BJ (cell line): Measurements from ENCODE around the gene DERA. TPM values are rescaled to one million over a fixed set of nuclear protein-coding genes. Genes with fewer than 3 reads are reported as not detected.
"Not testable (repeated sequence)": the region's sequence is repeated elsewhere in the genome, so short reads cannot be mapped to it uniquely, and the experiment has no call there.

Experiments used
- CTCF ChIA-PET: fragments of 350-600 bp; formaldehyde crosslinking; extraction: SDS; loops from one replicate; lab custom pipeline; 2021; ENCODE audit warnings: antibody characterized with exemption, inconsistent platforms; lab: Yijun Ruan, JAX
- POLR2A ChIA-PET: fragments of 300-600 bp; sonication (Branson Sonifier 250); formaldehyde crosslinking; extraction: SDS; loops from one replicate; lab custom pipeline; 2021; ENCODE audit warnings: antibody characterized with exemption; lab: Charles Lee
- DNase-seq: peaks from one replicate; pipeline ENCODE4 v3.0.0-alpha.2; 2011; ENCODE audit warnings: low read depth
- H3K27me3 ChIP-seq: 2 replicates; pipeline ENCODE4 v1.6.0; 2011; ENCODE audit warnings: low read length; ENCODE audit not compliant: control insufficient read depth, insufficient read depth
- H3K36me3 ChIP-seq: 2 replicates; pipeline ENCODE4 v1.5.1; 2011; ENCODE audit warnings: low read length; ENCODE audit not compliant: control insufficient read depth, insufficient read depth
- H3K4me3 ChIP-seq: 2 replicates; pipeline ENCODE4 v1.5.1; 2011; ENCODE audit warnings: low read depth, mild to moderate bottlenecking, control low read depth, low read length
- polyA plus RNA-seq: library from polyadenylated mRNA; depleted of rRNA; stranded (reverse); fragments of >200 nt; gene quantifications from 2 replicates; pipeline ENCODE4 v1.2.3, GENCODE V29; 2011
- TF ChIP-seq, protein P1 (sequence below): IDR thresholded peaks from 2 replicates; pipeline ENCODE4 v1.5.1; 2011; ENCODE audit warnings: low read depth, mild to moderate bottlenecking, control low read depth, inconsistent platforms, low read length, moderate library complexity; ENCODE audit not compliant: insufficient read depth

DERA gene
- polyA plus RNA-seq, 1 experiment: 22.6 TPM

DNA sequence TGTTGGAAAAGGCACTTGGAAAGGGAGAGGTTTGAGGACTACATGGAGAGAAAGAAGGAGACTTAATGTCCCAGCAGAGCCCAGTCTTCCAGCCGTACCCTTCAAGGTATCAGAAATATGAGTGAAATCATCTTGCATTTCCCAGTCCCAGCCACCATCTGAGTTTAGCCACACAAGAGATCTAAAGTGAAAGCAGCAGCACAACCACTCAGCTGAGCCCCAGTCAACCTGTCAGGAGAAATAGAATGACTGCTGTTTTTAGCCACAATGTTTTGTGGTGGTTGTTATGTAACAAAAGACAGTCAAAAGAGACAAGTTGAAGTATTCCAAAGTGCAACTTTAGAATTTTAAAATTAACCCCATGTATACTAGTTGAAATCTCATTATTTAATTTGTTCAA lies 28.0 kb downstream of the DERA start:
- CTCF ChIA-PET: interaction anchor here (1.1 to 1.2 kb wide), 2 partner anchors 9 to 11 kb away, joined by 4 read pairs; no protein-coding TSS in a partner anchor
- POLR2A ChIA-PET: no interaction called here

DNA sequence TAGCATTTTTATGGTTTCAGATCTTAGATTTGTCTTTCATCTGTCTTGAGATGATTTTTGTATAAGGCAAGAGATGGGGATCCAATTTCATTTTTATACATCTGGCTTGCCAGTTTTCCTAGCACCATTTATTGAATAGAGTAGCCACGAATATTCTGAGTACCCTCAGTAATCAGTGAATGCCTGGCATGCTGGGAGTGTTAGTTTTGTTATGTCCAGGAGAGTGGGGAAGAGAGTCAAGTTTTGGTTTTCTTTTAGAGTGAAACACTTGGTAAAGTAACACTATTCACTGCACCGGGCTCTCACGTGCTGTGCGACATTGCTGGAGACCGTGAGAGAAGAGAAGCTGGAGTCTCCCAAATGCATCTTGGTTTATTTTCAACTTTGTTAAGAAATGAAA lies 31.3 kb downstream of the DERA start:
- TF ChIP-seq, protein P1, sequence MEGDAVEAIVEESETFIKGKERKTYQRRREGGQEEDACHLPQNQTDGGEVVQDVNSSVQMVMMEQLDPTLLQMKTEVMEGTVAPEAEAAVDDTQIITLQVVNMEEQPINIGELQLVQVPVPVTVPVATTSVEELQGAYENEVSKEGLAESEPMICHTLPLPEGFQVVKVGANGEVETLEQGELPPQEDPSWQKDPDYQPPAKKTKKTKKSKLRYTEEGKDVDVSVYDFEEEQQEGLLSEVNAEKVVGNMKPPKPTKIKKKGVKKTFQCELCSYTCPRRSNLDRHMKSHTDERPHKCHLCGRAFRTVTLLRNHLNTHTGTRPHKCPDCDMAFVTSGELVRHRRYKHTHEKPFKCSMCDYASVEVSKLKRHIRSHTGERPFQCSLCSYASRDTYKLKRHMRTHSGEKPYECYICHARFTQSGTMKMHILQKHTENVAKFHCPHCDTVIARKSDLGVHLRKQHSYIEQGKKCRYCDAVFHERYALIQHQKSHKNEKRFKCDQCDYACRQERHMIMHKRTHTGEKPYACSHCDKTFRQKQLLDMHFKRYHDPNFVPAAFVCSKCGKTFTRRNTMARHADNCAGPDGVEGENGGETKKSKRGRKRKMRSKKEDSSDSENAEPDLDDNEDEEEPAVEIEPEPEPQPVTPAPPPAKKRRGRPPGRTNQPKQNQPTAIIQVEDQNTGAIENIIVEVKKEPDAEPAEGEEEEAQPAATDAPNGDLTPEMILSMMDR: no peak
- ChIA-PET CTCF (interaction anchor here (0.8 kb wide), 1 partner anchor 10 kb away, joined by 3 read pairs; no protein-coding TSS in a partner anchor), POLR2A (no interaction called here)
- H3K27me3 ChIP-seq: no peaks in the 10 kb centered on the region
- no peak overlapping the region for H3K4me3 ChIP-seq
- H3K36me3 ChIP-seq: no peaks in the 10 kb centered on the region
- DNase-seq: no peak

More for the DNA sequence above, 28.0 kb downstream of the DERA start:
- no peaks in the 10 kb centered on the region for H3K27me3 ChIP-seq
- H3K36me3 ChIP-seq: no peaks in the 10 kb centered on the region
- TF ChIP-seq, protein P1: no peak
- DNase-seq: no peak
- no peak overlapping the region for H3K4me3 ChIP-seq

DNA sequence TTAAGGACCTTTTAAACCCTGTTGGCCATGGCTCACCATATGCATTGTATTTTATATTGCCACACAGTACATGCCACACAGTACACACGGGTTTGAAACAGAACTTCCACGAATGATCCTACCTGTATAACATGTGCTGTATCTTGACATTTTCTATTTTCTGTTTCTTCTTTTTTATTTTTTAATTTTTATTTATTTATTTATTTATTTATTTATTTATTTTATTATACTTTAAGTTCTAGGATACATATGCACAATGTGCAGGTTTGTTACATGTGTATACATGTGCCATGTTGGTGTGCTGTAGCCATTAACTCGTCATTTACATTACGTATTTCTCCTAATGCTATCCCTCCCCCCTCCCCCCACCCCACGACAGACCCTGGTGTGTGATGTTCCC lies 32.4 kb downstream of the DERA start:
- DNase-seq, H3K36me3 ChIP-seq, CTCF ChIA-PET, H3K4me3 ChIP-seq, POLR2A ChIA-PET, H3K27me3 ChIP-seq: not testable (repeated sequence)

DNA sequence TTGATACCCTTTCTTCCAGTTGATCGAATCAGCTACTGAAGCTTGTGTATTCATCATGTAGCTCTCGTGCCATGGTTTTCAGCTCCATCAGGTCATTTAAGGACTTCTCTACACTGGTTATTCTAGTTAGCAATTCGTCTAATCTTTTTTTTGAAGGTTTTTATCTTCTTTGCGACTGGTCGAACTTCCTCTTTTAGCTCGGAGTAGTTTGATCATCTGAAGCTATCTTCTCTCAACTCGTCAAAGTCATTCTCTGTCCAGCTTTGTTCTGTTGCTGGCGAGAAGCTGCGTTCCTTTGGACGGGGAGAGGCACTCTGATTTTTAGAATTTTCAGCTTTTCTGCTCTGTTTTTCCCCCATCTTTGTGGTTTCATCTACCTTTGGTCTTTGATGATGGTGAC lies 37.3 kb downstream of the DERA start:
- H3K27me3 ChIP-seq, H3K4me3 ChIP-seq, POLR2A ChIA-PET, DNase-seq, H3K36me3 ChIP-seq: not testable (repeated sequence)
- CTCF ChIA-PET: interaction anchor here (1.4 kb wide), 1 partner anchor 10 kb away, joined by 4 read pairs; no protein-coding TSS in a partner anchor

DNA sequence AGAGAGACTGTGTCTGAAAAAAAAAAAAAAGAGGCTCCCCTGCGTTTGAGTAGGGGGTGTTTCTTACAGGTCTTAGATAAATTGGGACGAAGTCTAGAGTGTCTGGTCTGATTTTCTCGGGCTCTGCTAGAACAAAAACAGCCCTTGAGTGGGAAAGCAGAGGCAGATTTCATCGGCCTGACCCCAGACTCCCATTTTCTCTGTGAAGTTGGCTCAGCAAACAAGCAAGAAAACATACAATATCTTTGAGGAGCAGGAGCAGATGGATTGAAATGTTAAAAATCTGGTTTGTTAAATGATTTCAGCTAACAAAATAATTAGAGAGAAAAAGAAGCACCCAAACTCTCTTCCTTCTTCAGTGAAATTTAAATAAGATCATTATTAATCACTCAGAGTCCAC lies 44.1 kb downstream of the DERA start:
- ChIA-PET POLR2A (no interaction called here), CTCF (no interaction called here)
- no peak overlapping the region for H3K4me3 ChIP-seq
- TF ChIP-seq, protein P1: no peak
- no peaks in the 10 kb centered on the region; the same call in 1 of the 2 replicates for H3K36me3 ChIP-seq
- no peak for DNase-seq
- H3K27me3 ChIP-seq: no peaks in the 10 kb centered on the region

DNA sequence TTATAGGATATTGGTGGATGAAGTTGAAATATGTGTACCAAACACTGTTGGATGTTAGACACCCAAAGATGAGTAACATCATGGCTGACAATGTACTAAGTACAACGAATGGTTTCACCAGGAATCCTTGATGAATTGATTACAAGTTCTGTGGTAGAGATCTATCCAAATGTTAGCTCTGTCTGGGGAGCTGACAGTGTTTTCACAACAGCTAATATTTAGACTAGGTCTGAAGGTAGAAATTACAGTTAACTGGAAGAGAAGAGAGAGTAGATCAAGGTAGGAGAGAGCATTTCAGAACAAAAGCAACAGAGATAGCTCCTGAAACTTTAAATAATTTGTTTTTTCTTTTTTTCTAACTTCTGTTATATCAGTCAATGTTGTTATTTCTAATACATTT lies 44.9 kb downstream of the DERA start:
- DNase-seq: no peak
- Histone ChIP-seq H3K27me3 (no peaks in the 10 kb centered on the region), H3K36me3 (peaks cover 3% of the 10 kb centered on the region; the same call in 1 of the 2 replicates), H3K4me3 (no peak overlapping the region)
- POLR2A ChIA-PET: no interaction called here
- CTCF ChIA-PET: no interaction called here
- TF ChIP-seq, protein P1: no peak
